Endothelial cell (in vitro differentiated cells): ENCODE results near the gene DOCK6. TPM values are rescaled to one million over a fixed set of nuclear protein-coding genes. Genes with fewer than 3 reads are reported as not detected.

ENCODE experiments used
- DNase-seq: peaks from one replicate; pipeline ENCODE4 v3.0.0; 2021; ENCODE audit warnings: low spot score
- H3K27ac Mint-ChIP-seq: one replicate; pipeline ENCODE4 v1.8.0; 2021; ENCODE audit warnings: mixed read lengths, inconsistent platforms; ENCODE audit not compliant: unreplicated experiment
- H3K27me3 Mint-ChIP-seq: one replicate; pipeline ENCODE4 v1.8.0; 2021; ENCODE audit warnings: mild to moderate bottlenecking, moderate library complexity, mixed read lengths, inconsistent platforms; ENCODE audit not compliant: unreplicated experiment
- H3K36me3 Mint-ChIP-seq: one replicate; pipeline ENCODE4 v1.8.0; 2021; ENCODE audit warnings: mild to moderate bottlenecking, low read depth, mixed read lengths, inconsistent platforms; ENCODE audit not compliant: unreplicated experiment
- H3K4me1 Mint-ChIP-seq: one replicate; pipeline ENCODE4 v1.8.0; 2021; ENCODE audit warnings: mild to moderate bottlenecking, mixed read lengths, inconsistent platforms; ENCODE audit not compliant: unreplicated experiment
- H3K4me3 Mint-ChIP-seq: one replicate; pipeline ENCODE4 v1.8.0; 2021; ENCODE audit warnings: mild to moderate bottlenecking, mixed read lengths, inconsistent platforms; ENCODE audit not compliant: unreplicated experiment
- H3K9me3 Mint-ChIP-seq: one replicate; pipeline ENCODE4 v1.8.0; 2021; ENCODE audit warnings: mixed read lengths, inconsistent platforms; ENCODE audit not compliant: unreplicated experiment
- CTCF ChIP-seq: fragments of 200-600 bp; sonication (generic); IDR thresholded peaks from one replicate; pipeline ENCODE4 v1.5.0; 2021; ENCODE audit warnings: antibody characterized with exemption; ENCODE audit not compliant: unreplicated experiment
- total RNA-seq: library from RNA; stranded (reverse); fragmentation: NEBNext Ultra II Directional; extraction: Animal tissue kit (Norgen Biotek cat#: 25700); gene quantifications from one replicate; pipeline ENCODE4 v1.2.1, GENCODE V29; 2021; ENCODE audit not compliant: unreplicated experiment

DOCK6 gene
- total RNA-seq, 1 donor from 2014 or later = 411 TPM

DNA sequence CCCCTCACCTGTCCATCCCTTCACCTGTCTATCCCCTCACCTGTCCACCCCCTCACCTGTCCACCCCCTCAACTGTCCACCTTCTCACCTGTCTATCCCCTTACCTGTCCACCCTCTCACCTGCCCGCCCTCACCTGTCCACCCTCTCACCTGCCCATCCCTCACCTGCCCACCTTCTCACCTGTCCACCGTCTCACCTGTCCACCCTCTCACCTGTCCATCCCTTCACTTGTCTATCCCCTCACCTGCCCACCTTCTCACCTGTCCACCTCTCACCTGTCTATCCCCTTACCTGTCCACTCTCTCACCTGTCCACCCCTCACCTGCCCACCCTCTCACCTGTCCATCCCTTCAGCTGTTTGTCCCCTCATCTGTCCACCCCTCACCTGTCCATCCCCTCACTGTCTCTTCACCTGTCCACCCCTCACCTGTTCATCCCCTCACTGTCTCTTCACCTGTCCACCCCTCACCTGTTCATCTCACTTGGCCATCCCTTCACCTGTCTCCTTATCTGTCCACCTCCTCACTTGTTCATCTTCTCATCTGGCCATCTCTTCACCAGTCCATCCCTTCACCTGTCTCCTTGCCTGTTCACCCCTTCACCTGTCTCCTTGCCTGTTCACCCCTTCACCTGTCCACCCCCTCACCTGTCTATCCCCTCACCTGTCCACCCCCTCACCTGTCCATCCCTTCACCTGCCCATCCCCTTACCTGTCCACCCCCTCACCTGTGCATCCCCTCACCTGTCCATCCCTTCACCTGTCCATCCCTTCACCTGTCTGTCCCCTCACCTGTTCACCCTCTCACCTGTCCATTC, 52.3 kb downstream of the DOCK6 start:
- no peak for DNase-seq
- H3K4me3 Mint-ChIP-seq = peak overlapping the region; percentile 86
- no peaks in the 10 kb centered on the region for H3K9me3 Mint-ChIP-seq
- no peak overlapping the region for H3K27ac Mint-ChIP-seq
- H3K36me3 Mint-ChIP-seq = peaks cover 48% of the 10 kb centered on the region
- peaks cover 6% of the 10 kb centered on the region for H3K4me1 Mint-ChIP-seq
- H3K27me3 Mint-ChIP-seq = peaks cover 16% of the 10 kb centered on the region
- no peak for TF ChIP-seq CTCF

DNA sequence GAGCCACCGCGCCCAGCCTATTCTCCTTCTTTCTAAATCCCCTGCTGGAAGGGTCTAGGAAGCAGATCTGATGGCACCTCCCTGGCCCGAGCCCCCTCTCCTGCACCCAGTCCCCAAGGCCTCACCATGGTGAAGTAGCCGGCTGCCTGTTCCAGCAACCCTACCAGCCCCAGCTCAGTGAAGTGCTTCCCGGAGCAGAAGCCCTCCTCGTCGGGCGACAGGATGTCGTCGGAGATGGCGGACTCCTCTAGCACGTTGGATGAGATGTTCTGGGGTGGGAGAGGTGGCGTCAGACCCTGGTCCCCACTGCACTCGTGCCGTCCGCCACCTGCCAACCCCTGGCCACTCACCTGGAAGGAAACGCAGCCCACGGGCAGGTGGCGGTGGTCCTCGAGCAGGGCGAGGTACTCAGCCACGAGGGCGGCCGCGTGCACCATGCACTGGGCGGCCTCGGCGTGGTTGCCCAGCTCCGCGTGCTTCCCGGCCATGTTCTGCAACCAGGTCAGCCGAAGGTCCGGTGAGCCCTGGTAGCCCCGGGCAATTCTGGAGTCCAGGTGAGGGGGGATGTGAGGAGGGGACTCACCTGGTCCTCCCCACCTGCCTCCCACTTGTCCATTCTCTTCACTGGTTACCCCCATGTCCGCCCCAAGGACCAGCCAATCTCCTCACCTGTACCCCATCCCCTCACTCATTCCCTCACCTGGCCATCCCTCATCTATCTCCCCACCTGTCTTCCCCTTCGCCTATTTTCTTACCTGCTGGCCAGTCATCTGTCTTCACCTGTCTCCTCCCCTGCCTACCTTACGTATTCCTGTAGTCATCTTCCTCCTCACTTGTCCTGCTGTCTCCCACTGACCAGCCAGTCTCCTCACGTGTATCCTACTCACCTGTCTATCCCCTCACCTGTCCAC, 53.5 kb downstream of the DOCK6 start:
- Mint-ChIP-seq H3K27me3 (peaks cover 21% of the 10 kb centered on the region), H3K4me3 (peak overlapping the region; percentile 56), H3K27ac (no peak overlapping the region), H3K4me1 (peaks cover 6% of the 10 kb centered on the region), H3K36me3 (peaks cover 53% of the 10 kb centered on the region), H3K9me3 (no peaks in the 10 kb centered on the region)
- no peak for DNase-seq
- TF ChIP-seq CTCF = no peak

GRCh38 chr19:11205939-11206570, 56.3 kb downstream of the DOCK6 start:
- H3K27ac Mint-ChIP-seq = no peak overlapping the region
- peaks cover 23% of the 10 kb centered on the region for H3K27me3 Mint-ChIP-seq
- no peak for TF ChIP-seq CTCF
- H3K36me3 Mint-ChIP-seq = peaks cover 44% of the 10 kb centered on the region
- H3K9me3 Mint-ChIP-seq = no peaks in the 10 kb centered on the region
- H3K4me3 Mint-ChIP-seq = peak overlapping the region; percentile 17
- H3K4me1 Mint-ChIP-seq = peaks cover 3% of the 10 kb centered on the region
- no peak for DNase-seq

- no peak overlapping the region for H3K27ac Mint-ChIP-seq
- DNase-seq = no peak
- no peak for TF ChIP-seq CTCF
- no peak overlapping the region for H3K4me3 Mint-ChIP-seq
- H3K36me3 Mint-ChIP-seq = peaks cover 36% of the 10 kb centered on the region
- no peaks in the 10 kb centered on the region for H3K4me1 Mint-ChIP-seq
- peaks cover 14% of the 10 kb centered on the region for H3K27me3 Mint-ChIP-seq
- H3K9me3 Mint-ChIP-seq = no peaks in the 10 kb centered on the region
Observed at GRCh38 chr19:11204943-11205349, 57.4 kb downstream of the DOCK6 start.
